Type B pancreatic cell (in vitro differentiated cells): ENCODE results near the gene REEP3. TPM values are rescaled to one million over a fixed set of nuclear protein-coding genes. Genes with fewer than 3 reads are reported as not detected.

Experiments
- DNase-seq: peaks from one replicate; pipeline ENCODE4 v3.0.0; 2021; ENCODE audit warnings: mixed read lengths; ENCODE audit not compliant: unreplicated experiment; ENCODE audit errors: extremely low spot score
- H3K27ac Mint-ChIP-seq: 2 replicates; pipeline ENCODE4 v1.8.0; 2021; ENCODE audit warnings: mild to moderate bottlenecking, mixed read lengths
- H3K27me3 Mint-ChIP-seq: 2 replicates; pipeline ENCODE4 v1.8.0; 2021; ENCODE audit warnings: mixed read lengths
- H3K36me3 Mint-ChIP-seq: 2 replicates; pipeline ENCODE4 v1.8.0; 2021; ENCODE audit warnings: mixed read lengths
- H3K4me1 Mint-ChIP-seq: one replicate; pipeline ENCODE4 v1.8.0; 2021; ENCODE audit warnings: mixed read lengths; ENCODE audit not compliant: unreplicated experiment
- H3K4me3 Mint-ChIP-seq: 2 replicates; pipeline ENCODE4 v1.8.0; 2021; ENCODE audit warnings: mild to moderate bottlenecking, mixed read lengths
- H3K9me3 Mint-ChIP-seq: 2 replicates; pipeline ENCODE4 v1.8.0; 2021; ENCODE audit warnings: mixed read lengths
- CTCF ChIP-seq: fragments of 200-600 bp; sonication (generic); conservative IDR thresholded peaks from 2 replicates; pipeline ENCODE4 v1.5.0; 2021; ENCODE audit warnings: antibody characterized with exemption, mild to moderate bottlenecking
- total RNA-seq: library from RNA; stranded (reverse); gene quantifications from 2 replicates; pipeline ENCODE4 v1.2.1, GENCODE V29; 2021; ENCODE audit warnings: low replicate concordance

Gene REEP3
- total RNA-seq, 1 donor from 2014 or later: 38.1 TPM

DNA sequence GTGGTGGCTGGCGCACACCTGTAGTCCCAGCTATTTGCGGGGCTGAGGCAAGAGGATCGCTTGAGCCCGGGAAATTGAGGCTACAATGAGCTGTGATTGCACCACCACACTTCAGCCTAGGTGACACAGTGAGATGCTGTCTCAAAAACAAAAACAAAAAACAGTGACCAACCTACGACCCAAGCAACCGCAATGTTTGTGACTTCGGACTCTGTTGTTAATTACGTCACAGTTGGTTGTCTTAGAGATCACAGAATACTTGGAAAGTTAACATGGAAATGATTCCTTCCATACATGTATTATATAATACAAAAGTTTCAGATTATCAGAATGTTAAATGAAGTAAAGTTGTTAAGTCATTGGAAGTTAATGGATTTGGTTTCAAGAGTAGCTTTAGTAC, 106.2 kb downstream of the REEP3 start:
- H3K36me3 Mint-ChIP-seq: peaks cover under 1% of the 10 kb centered on the region
- peak overlapping the region; percentile 35 for H3K4me3 Mint-ChIP-seq
- H3K9me3 Mint-ChIP-seq: no peaks in the 10 kb centered on the region
- no peak for TF ChIP-seq CTCF
- no peaks in the 10 kb centered on the region for H3K27me3 Mint-ChIP-seq
- peak overlapping the region; percentile 97 for H3K27ac Mint-ChIP-seq
- H3K4me1 Mint-ChIP-seq: peaks cover 29% of the 10 kb centered on the region
- DNase-seq: no peak

- Mint-ChIP-seq H3K27ac (peak overlapping the region; percentile 97), H3K36me3 (no peaks in the 10 kb centered on the region), H3K4me1 (peaks cover 29% of the 10 kb centered on the region), H3K4me3 (peak overlapping the region; percentile 35), H3K27me3 (no peaks in the 10 kb centered on the region), H3K9me3 (no peaks in the 10 kb centered on the region)
- no peak for DNase-seq
- TF ChIP-seq CTCF: no peak
Observed at GRCh38 chr10:63627881-63628296, 106.7 kb downstream of the REEP3 start.

DNA sequence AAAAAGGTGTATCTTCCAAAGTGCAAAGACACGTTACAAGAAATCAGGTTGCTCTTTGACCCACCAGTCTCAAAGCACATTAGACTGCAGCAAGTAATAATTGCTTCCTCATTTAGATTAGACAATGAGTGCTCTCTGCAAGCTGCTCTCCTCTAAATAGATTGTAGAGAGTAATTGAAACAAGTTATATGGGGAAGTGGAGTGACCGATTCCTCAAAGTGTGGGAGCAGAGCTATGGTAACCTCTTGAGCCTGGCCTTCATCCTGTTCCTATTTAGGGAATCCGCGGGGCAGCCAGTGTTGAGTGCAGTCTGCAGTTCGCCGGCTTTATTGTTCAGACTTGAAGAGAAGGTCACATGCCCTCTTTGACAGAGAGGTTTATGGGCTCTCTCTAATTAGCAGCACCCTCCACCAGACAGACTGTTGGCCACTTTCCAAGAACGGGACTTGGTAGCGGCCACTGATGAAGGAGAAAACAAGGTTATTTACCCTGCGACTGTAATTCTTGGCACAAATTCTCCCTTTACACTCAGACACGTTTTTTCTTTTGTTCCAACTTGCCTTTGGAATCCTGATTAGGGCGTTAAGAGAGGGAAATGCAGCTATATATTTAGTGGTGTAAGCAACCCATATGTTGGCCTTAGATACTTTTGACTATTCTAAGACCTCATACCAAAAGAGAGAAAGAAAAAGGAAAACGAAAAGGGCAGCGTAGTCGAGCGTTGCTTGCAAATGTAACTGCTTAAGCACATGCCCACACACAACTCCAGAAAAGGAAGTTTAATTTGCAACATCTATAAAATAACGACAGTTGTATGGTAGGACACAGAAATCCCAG, 107.5 kb downstream of the REEP3 start:
- no peak for TF ChIP-seq CTCF
- Mint-ChIP-seq H3K9me3 (no peaks in the 10 kb centered on the region), H3K4me1 (peaks cover 29% of the 10 kb centered on the region), H3K27ac (peak overlapping the region; percentile 97), H3K27me3 (no peaks in the 10 kb centered on the region), H3K4me3 (peak overlapping the region; percentile 94), H3K36me3 (no peaks in the 10 kb centered on the region)
- no peak for DNase-seq

DNA sequence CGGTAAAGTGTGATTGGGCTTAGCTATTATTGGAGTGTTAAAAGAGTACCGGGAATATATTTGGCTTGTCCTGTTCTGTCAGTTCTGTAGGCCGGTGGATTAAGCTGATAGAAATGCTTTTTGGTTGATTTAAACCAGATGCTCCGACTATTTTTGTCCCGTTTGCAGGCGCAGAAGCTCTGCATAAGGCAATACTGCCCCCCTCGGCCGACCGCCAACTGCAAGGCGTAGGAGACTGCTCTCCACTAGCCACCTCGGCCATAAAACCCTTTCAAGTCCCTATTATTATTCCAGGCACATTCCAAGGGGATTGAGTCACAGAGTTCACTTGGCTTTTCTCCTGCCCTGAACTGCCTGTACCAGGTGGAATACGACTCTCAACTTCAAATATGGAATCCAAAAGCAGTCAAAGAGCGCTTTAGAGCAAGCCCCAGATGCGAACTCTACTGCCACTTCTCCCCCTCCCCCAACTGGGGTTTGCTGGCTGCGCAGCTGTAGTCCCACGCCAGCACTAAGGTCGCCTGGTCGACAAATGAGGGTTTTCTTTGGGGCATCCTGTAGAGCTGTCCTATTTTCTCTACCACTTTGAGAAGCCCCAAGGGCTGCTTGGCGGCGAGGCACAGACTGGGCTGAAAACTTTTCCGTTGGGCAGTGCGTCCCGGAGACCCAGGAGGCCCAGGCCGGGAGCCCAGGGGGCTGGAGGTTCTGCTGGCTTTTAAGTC, 108.3 kb downstream of the REEP3 start:
- Mint-ChIP-seq H3K9me3 (no peaks in the 10 kb centered on the region), H3K4me3 (peak overlapping the region; percentile 94), H3K36me3 (no peaks in the 10 kb centered on the region), H3K27me3 (no peaks in the 10 kb centered on the region), H3K27ac (peak overlapping the region; percentile 97), H3K4me1 (peaks cover 29% of the 10 kb centered on the region)
- peak; percentile 94 for DNase-seq
- TF ChIP-seq CTCF: peak; percentile 95

GRCh38 chr10:63630085-63630930, 109.1 kb downstream of the REEP3 start:
- H3K4me1 Mint-ChIP-seq: peaks cover 29% of the 10 kb centered on the region
- no peaks in the 10 kb centered on the region for H3K9me3 Mint-ChIP-seq
- peak overlapping the region; percentile 95 for H3K4me3 Mint-ChIP-seq
- DNase-seq: peak; percentile 87
- H3K27ac Mint-ChIP-seq: peak overlapping the region; percentile 97
- TF ChIP-seq CTCF: no peak
- H3K36me3 Mint-ChIP-seq: no peaks in the 10 kb centered on the region
- no peaks in the 10 kb centered on the region for H3K27me3 Mint-ChIP-seq
